ENCODE results near the gene MMP11.

DNA sequence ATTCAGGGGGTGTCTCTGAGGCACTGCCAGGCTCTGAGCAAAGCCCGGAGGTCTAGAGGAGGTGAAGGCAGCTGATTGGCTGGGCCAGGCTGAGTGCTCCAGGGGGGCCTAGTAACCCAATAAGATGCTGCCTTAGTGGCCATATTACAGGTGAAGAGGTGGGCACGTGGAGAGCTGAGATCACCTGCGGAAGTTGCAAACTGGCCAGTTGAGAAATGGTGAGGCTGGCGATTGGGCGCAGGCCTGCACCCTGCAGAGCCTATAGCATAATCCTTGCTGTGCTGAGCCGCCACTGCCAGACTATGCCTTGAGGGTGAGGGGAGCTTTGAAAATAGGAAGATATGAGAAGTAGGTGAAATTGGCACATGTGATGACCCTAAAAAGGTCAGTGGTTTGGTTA, 44.5 kb downstream of the MMP11 start:
- TF ChIP-seq YY1 (IDR thresholded peaks at IDR 0.05) (no peak), HNF4A (conservative IDR thresholded peaks at IDR 0.05) (no peak), FOXA1 (IDR thresholded peaks at IDR 0.05) (no peak), ZBTB33 (IDR thresholded peaks at IDR 0.05) (no peak), RAD21 (IDR thresholded peaks at IDR 0.05) (no peak)
- TF ChIP-seq, protein P1, sequence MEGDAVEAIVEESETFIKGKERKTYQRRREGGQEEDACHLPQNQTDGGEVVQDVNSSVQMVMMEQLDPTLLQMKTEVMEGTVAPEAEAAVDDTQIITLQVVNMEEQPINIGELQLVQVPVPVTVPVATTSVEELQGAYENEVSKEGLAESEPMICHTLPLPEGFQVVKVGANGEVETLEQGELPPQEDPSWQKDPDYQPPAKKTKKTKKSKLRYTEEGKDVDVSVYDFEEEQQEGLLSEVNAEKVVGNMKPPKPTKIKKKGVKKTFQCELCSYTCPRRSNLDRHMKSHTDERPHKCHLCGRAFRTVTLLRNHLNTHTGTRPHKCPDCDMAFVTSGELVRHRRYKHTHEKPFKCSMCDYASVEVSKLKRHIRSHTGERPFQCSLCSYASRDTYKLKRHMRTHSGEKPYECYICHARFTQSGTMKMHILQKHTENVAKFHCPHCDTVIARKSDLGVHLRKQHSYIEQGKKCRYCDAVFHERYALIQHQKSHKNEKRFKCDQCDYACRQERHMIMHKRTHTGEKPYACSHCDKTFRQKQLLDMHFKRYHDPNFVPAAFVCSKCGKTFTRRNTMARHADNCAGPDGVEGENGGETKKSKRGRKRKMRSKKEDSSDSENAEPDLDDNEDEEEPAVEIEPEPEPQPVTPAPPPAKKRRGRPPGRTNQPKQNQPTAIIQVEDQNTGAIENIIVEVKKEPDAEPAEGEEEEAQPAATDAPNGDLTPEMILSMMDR (IDR thresholded peaks at IDR 0.05; ENCODE audit: low read depth, low read length, missing input control) = no peak
- TF ChIP-seq, protein P2, sequence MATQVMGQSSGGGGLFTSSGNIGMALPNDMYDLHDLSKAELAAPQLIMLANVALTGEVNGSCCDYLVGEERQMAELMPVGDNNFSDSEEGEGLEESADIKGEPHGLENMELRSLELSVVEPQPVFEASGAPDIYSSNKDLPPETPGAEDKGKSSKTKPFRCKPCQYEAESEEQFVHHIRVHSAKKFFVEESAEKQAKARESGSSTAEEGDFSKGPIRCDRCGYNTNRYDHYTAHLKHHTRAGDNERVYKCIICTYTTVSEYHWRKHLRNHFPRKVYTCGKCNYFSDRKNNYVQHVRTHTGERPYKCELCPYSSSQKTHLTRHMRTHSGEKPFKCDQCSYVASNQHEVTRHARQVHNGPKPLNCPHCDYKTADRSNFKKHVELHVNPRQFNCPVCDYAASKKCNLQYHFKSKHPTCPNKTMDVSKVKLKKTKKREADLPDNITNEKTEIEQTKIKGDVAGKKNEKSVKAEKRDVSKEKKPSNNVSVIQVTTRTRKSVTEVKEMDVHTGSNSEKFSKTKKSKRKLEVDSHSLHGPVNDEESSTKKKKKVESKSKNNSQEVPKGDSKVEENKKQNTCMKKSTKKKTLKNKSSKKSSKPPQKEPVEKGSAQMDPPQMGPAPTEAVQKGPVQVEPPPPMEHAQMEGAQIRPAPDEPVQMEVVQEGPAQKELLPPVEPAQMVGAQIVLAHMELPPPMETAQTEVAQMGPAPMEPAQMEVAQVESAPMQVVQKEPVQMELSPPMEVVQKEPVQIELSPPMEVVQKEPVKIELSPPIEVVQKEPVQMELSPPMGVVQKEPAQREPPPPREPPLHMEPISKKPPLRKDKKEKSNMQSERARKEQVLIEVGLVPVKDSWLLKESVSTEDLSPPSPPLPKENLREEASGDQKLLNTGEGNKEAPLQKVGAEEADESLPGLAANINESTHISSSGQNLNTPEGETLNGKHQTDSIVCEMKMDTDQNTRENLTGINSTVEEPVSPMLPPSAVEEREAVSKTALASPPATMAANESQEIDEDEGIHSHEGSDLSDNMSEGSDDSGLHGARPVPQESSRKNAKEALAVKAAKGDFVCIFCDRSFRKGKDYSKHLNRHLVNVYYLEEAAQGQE (IDR thresholded peaks at IDR 0.05) = no peak

All from liver (tissue), 3 donors.